Activated CD4-positive, alpha-beta T cell treated with anti-CD3 and anti-CD28 coated beads, Interleukin-2, amount 50 U/mL, for 48 hours (primary cell): ENCODE results near the gene MGAT4C.
"Not testable (repeated sequence)": the region's sequence is repeated elsewhere in the genome, so short reads cannot be mapped to it uniquely, and the experiment has no call there.

Experiments used
- DNase-seq, 2 experiments: peaks; one replicate each; pipeline ENCODE4 v3.0.0-alpha.2; 2020

MGAT4C gene

GRCh38 chr12:86122846-86123468 is 133.2 kb downstream of the MGAT4C start:
- DNase-seq: no peak

- DNase-seq: no peak
Measured at GRCh38 chr12:86118161-86118560, 138.0 kb downstream of the MGAT4C start.

- no peak for DNase-seq
Measured at GRCh38 chr12:86117711-86118110, 138.5 kb downstream of the MGAT4C start.

- DNase-seq: no peak
Measured at GRCh38 chr12:86104087-86104486, 152.1 kb downstream of the MGAT4C start.

- DNase-seq: no peak
Measured at GRCh38 chr12:86097161-86097560, 159.0 kb downstream of the MGAT4C start.

GRCh38 chr12:86091681-86092080 is 164.5 kb downstream of the MGAT4C start:
- no peak for DNase-seq

- no peak for DNase-seq
Measured at GRCh38 chr12:86081843-86082242, 174.3 kb downstream of the MGAT4C start.

- DNase-seq: not testable (repeated sequence)
Measured at GRCh38 chr12:86059052-86059451, 197.1 kb downstream of the MGAT4C start.

- DNase-seq: no peak
Measured at GRCh38 chr12:86057092-86057845, 198.9 kb downstream of the MGAT4C start.

- DNase-seq: no peak
Measured at GRCh38 chr12:86052921-86053320, 203.3 kb downstream of the MGAT4C start.

- no peak for DNase-seq
Measured at GRCh38 chr12:86050010-86050409, 206.2 kb downstream of the MGAT4C start.

- no peak for DNase-seq
Measured at GRCh38 chr12:86044396-86044795, 211.8 kb downstream of the MGAT4C start.

GRCh38 chr12:86042062-86042461 is 214.1 kb downstream of the MGAT4C start:
- no peak for DNase-seq

- DNase-seq: no peak
Measured at GRCh38 chr12:86018361-86018760, 237.8 kb downstream of the MGAT4C start.

GRCh38 chr12:86015026-86015425 is 241.2 kb downstream of the MGAT4C start:
- no peak for DNase-seq

GRCh38 chr12:86006727-86007126 is 249.5 kb downstream of the MGAT4C start:
- no peak for DNase-seq

GRCh38 chr12:85998074-85998473 is 258.1 kb downstream of the MGAT4C start:
- no peak for DNase-seq

GRCh38 chr12:85996280-85996679 is 259.9 kb downstream of the MGAT4C start:
- no peak for DNase-seq

- DNase-seq: no peak
Measured at GRCh38 chr12:85993746-85994145, 262.4 kb downstream of the MGAT4C start.

GRCh38 chr12:85985996-85986395 is 270.2 kb downstream of the MGAT4C start:
- no peak for DNase-seq

GRCh38 chr12:85983601-85984000 is 272.6 kb downstream of the MGAT4C start:
- no peak for DNase-seq

GRCh38 chr12:85979641-85980040 is 276.6 kb downstream of the MGAT4C start:
- no peak for DNase-seq

- no peak for DNase-seq
Measured at GRCh38 chr12:85975716-85976115, 280.5 kb downstream of the MGAT4C start.

GRCh38 chr12:85971800-85972199 is 284.4 kb downstream of the MGAT4C start:
- DNase-seq: no peak

- no peak for DNase-seq
Measured at GRCh38 chr12:85968606-85969005, 287.6 kb downstream of the MGAT4C start.
